Panc1 (cell line): Measurements from ENCODE around the gene ZNF816. TPM values are rescaled to one million over a fixed set of nuclear protein-coding genes. Genes with fewer than 3 reads are reported as not detected.
A peak's percentile ranks its signal among the peaks of the same experiment; 100 is the strongest.
"Not testable (repeated sequence)": the region's sequence is repeated elsewhere in the genome, so short reads cannot be mapped to it uniquely, and the experiment has no call there.

ENCODE experiments used
- ATAC-seq: fragments of 200-7000 bp; cut with Tn5 transposase; 2 replicates; pipeline ENCODE4 v1.9.1; 2020; ENCODE audit warnings: mild to moderate bottlenecking, moderate library complexity
- BruUV-seq: library from RNA; stranded (reverse); fragments of 400-500 nt; replicated peaks from 2 replicates; lab custom pipeline; 2021; lab: Mats Ljungman, UMichigan
- CTCF ChIA-PET: fragments of 300-600 bp; sonication (Branson Sonifier 250); formaldehyde crosslinking; loops from one replicate; lab custom pipeline; 2022; ENCODE audit warnings: antibody characterized with exemption; lab: Charles Lee
- POLR2A ChIA-PET: fragments of 300-600 bp; sonication (Branson Sonifier 250); formaldehyde crosslinking; loops from one replicate; lab custom pipeline; 2022; ENCODE audit warnings: antibody characterized with exemption; lab: Charles Lee
- DNase-seq: peaks from one replicate; pipeline ENCODE4 v3.0.0-alpha.2; 2010; ENCODE audit warnings: low read depth, low spot score
- H3K27ac ChIP-seq: 2 replicates; pipeline ENCODE4 v1.5.1; 2011; ENCODE audit warnings: mild to moderate bottlenecking, low read length, inconsistent platforms
- H3K27me3 ChIP-seq: fragments of 200-500 bp; sonication (Bioruptor generic); 2 replicates; pipeline ENCODE4 v1.6.0; 2014; ENCODE audit warnings: low read length, inconsistent platforms; ENCODE audit not compliant: control insufficient read depth, insufficient read depth
- H3K36me3 ChIP-seq: fragments of 200-500 bp; sonication (Bioruptor generic); 2 replicates; pipeline ENCODE4 v1.5.1; 2014; ENCODE audit warnings: inconsistent platforms, mild to moderate bottlenecking, low read length, moderate library complexity; ENCODE audit not compliant: control insufficient read depth, insufficient read depth
- H3K4me1 ChIP-seq: 2 replicates; pipeline ENCODE4 v1.5.1; 2011; ENCODE audit warnings: inconsistent platforms, mild to moderate bottlenecking, low read length, moderate library complexity; ENCODE audit not compliant: control insufficient read depth, insufficient read depth
- H3K4me3 ChIP-seq, 2 experiments: 2 replicates each; pipeline ENCODE4 v1.5.1; 2011 to 2012; ENCODE audit warnings: low read depth in 2 of 2, low read length in 2 of 2, mild to moderate bottlenecking in 2 of 2, inconsistent platforms in 1 of 2, moderate library complexity in 1 of 2
- H3K9me3 ChIP-seq: fragments of 200-500 bp; sonication (Bioruptor generic); 2 replicates; pipeline ENCODE4 v1.5.1; 2014; ENCODE audit warnings: low read depth, mild to moderate bottlenecking, inconsistent platforms, low read length, moderate library complexity; ENCODE audit not compliant: control insufficient read depth, insufficient read depth
- CTCF ChIP-seq: fragments of 450-650 bp; IDR thresholded peaks from 2 replicates; pipeline ENCODE4 v1.5.1; 2017; ENCODE audit warnings: mild to moderate bottlenecking
- POLR2AphosphoS5 ChIP-seq: IDR thresholded peaks from 2 replicates; pipeline ENCODE4 v1.6.1; 2012; ENCODE audit warnings: mild to moderate bottlenecking, low read depth, low read length, moderate library complexity
- REST ChIP-seq, 2 experiments: IDR thresholded peaks; 2 replicates each; pipeline ENCODE4 v1.6.1; 2011 to 2012; ENCODE audit warnings: low read depth in 2 of 2, control low read depth in 1 of 2, low read length in 1 of 2, mild to moderate bottlenecking in 1 of 2, moderate library complexity in 1 of 2; ENCODE audit not compliant: insufficient read depth in 1 of 2
- SIN3A ChIP-seq: IDR thresholded peaks from 2 replicates; pipeline ENCODE4 v1.6.1; 2012; ENCODE audit warnings: low read depth, mild to moderate bottlenecking, low read length, moderate library complexity, borderline replicate concordance; ENCODE audit not compliant: insufficient read depth
- TCF7L2 ChIP-seq: IDR thresholded peaks from 2 replicates; pipeline ENCODE4 v1.6.1; 2011; ENCODE audit warnings: mild to moderate bottlenecking, low read depth, low read length, inconsistent platforms
- in situ Hi-C: cut with HindIII; loops from 2 replicates; pipeline ENCODE4 v1.10.0; 2016; ENCODE audit warnings: low sequenced_read_pairs, low pct_unique_long_range_greater_than_20kb
- intact Hi-C: fragments of 100-400 bp; cut with micrococcal nuclease; formaldehyde crosslinking; loops from one replicate; pipeline ENCODE4 v1.10.0; 2022; ENCODE audit not compliant: unreplicated experiment
- total RNA-seq: library from RNA; stranded (reverse); gene quantifications from one replicate; pipeline ENCODE4 v1.2.1, GENCODE V29; 2021; ENCODE audit not compliant: unreplicated experiment

ZNF816 gene
- total RNA-seq, 1 experiment from 2014 or later, result 7.1 TPM

GRCh38 chr19:52942386-52943133, 20.1 kb downstream of the ZNF816 start:
- Histone ChIP-seq H3K27me3 (no peaks in the 10 kb centered on the region), H3K4me1 (no peaks in the 10 kb centered on the region), H3K4me3 (peak overlapping the region; percentile 79 to 96), H3K9me3 (no peaks in the 10 kb centered on the region), H3K36me3 (no peaks in the 10 kb centered on the region), H3K27ac (peak overlapping the region; percentile 82)
- in situ Hi-C loops, result no loop called here
- TF ChIP-seq TCF7L2, result no peak
- TF ChIP-seq SIN3A, result no peak
- peak; percentile 85 for TF ChIP-seq POLR2AphosphoS5
- POLR2A ChIA-PET, result no interaction called here
- ATAC-seq (peak; percentile 95), DNase-seq (no peak)
- CTCF ChIA-PET, result no interaction called here
- no TSS peak for BruUV-seq
- intact Hi-C loops, result no loop called here

- Histone ChIP-seq H3K27me3 (no peaks in the 10 kb centered on the region), H3K27ac (peak overlapping the region; percentile 82), H3K4me1 (no peaks in the 10 kb centered on the region), H3K4me3 (peak overlapping the region; percentile 79 to 96), H3K9me3 (no peaks in the 10 kb centered on the region), H3K36me3 (no peaks in the 10 kb centered on the region)
- in situ Hi-C loops, result no loop called here
- ChIA-PET POLR2A (no interaction called here), CTCF (no interaction called here)
- peak; percentile 38 for ATAC-seq
- no peak for DNase-seq
- BruUV-seq, result TSS peak; percentile 90
- TF ChIP-seq POLR2AphosphoS5 (no peak), REST (IDR thresholded peaks at IDR 0.05; ENCODE audit: insufficient read depth in 1 of 2, low read depth in 2 of 2, low read length in 1 of 2) (no peak), TCF7L2 (no peak), SIN3A (no peak), CTCF (no peak)
- intact Hi-C loops, result no loop called here
Observed at GRCh38 chr19:52941941-52942385, 20.7 kb downstream of the ZNF816 start.

GRCh38 chr19:52941523-52941922, 21.2 kb downstream of the ZNF816 start:
- peak overlapping the region; percentile 82 for H3K27ac ChIP-seq
- intact Hi-C loops, DNase-seq, in situ Hi-C loops, H3K4me1 ChIP-seq, H3K27me3 ChIP-seq, CTCF ChIA-PET, H3K9me3 ChIP-seq, ATAC-seq, H3K36me3 ChIP-seq, BruUV-seq: not testable (repeated sequence)
- peak overlapping the region; percentile 79 to 96 for H3K4me3 ChIP-seq
- POLR2A ChIA-PET, result interaction anchor here (0.6 kb wide), 1 partner anchor 118 kb away, joined by 8 read pairs; no protein-coding TSS in a partner anchor

GRCh38 chr19:52940905-52941304, 21.8 kb downstream of the ZNF816 start:
- in situ Hi-C loops, CTCF ChIA-PET, intact Hi-C loops, H3K4me3 ChIP-seq, H3K27me3 ChIP-seq, H3K9me3 ChIP-seq, H3K27ac ChIP-seq, H3K36me3 ChIP-seq, DNase-seq, H3K4me1 ChIP-seq, BruUV-seq, ATAC-seq: not testable (repeated sequence)
- POLR2A ChIA-PET, result interaction anchor here (0.6 kb wide), 1 partner anchor 118 kb away, joined by 8 read pairs; no protein-coding TSS in a partner anchor
